OCI-M1 (cell line): Measurements from ENCODE around the gene HSPBP1.
A peak's percentile ranks its signal among the peaks of the same experiment; 100 is the strongest.

Source experiments
- DNase-seq: peaks from one replicate; lab custom pipeline; 2025; lab: John Stamatoyannopoulos, UW

The HSPBP1 gene

GRCh38 chr19:55212447-55212846, 67.5 kb downstream of the HSPBP1 start:
- DNase-seq: peak; percentile 66
